Measurements from ENCODE around the gene MEFV.

MEFV gene

DNA sequence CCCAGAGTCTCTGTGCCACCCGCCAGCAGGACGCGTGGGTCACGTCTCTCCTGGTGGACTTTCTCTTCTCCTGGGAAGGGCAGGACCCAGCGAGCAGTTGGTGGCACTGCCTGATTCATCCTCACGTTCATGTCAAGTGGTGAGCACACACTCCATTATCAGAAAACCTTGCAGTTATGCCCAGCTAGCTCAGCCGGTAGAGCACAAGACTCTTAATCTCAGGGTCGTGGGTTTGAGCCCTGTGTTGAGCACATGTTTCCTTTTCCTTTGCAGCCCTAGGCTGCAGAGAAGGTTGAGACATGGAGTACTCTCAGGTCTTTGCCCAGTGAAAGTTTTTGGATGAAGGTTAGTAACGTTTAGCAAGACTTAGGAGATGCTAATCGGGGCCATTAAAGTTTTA, 60.5 kb downstream of the MEFV start:
- H3K27me3 ChIP-seq (replicated peaks in 2 of 5; ENCODE audit: control insufficient read depth in 4 of 5, insufficient read depth in 5 of 5, low read length in 4 of 5) = peaks cover 3 to 82% (median 26%) of the 10 kb centered on the region in 5 experiments
- ChIA-PET CTCF (no interaction called here), POLR2A (interaction anchor here (0.6 kb wide), 1 partner anchor 255 kb away, joined by 3 read pairs; no protein-coding TSS in a partner anchor)
- 72% methylated on average over 8 of the region's 10 CpGs for WGBS (ENCODE audit: insufficient coverage)
- no peaks in the 10 kb centered on the region for H3K36me3 ChIP-seq (ENCODE audit: control insufficient read depth in 4 of 4, insufficient read depth in 4 of 4, low read length in 3 of 4)
- DNase-seq = no peak
- no peak overlapping the region for H3K4me3 ChIP-seq (ENCODE audit: control insufficient read depth in 1 of 7, extremely low read depth in 1 of 7, insufficient read depth in 4 of 7, low read depth in 2 of 7, low read length in 6 of 7)
- peaks cover 3 to 20% (median 15%) of the 10 kb centered on the region in 5 experiments for H3K9me3 ChIP-seq (ENCODE audit: control extremely low read depth in 1 of 5, control insufficient read depth in 4 of 5, insufficient read depth in 2 of 5, low read depth in 1 of 5, low read length in 4 of 5)
- no peak overlapping the region for H3K27ac ChIP-seq (ENCODE audit: insufficient read depth in 1 of 2, low read depth in 1 of 2, low read length in 2 of 2, poor library complexity in 1 of 2, severe bottlenecking in 2 of 2)
- peaks cover 0 to 6% (median 0%) of the 10 kb centered on the region in 4 experiments for H3K4me1 ChIP-seq (ENCODE audit: control extremely low read depth in 1 of 4, control insufficient read depth in 4 of 4, insufficient read depth in 4 of 4, low read length in 3 of 4)

- no peak for DNase-seq
- Histone ChIP-seq H3K36me3 (ENCODE audit: control insufficient read depth in 4 of 4, insufficient read depth in 4 of 4, low read length in 3 of 4) (no peaks in the 10 kb centered on the region), H3K4me3 (ENCODE audit: control insufficient read depth in 1 of 7, extremely low read depth in 1 of 7, insufficient read depth in 4 of 7, low read depth in 2 of 7, low read length in 6 of 7) (no peak overlapping the region), H3K27me3 (replicated peaks in 2 of 5; ENCODE audit: control insufficient read depth in 4 of 5, insufficient read depth in 5 of 5, low read length in 4 of 5) (peaks cover 3 to 89% (median 36%) of the 10 kb centered on the region in 5 experiments), H3K9me3 (ENCODE audit: control extremely low read depth in 1 of 5, control insufficient read depth in 4 of 5, insufficient read depth in 2 of 5, low read depth in 1 of 5, low read length in 4 of 5) (peaks cover 0 to 22% (median 13%) of the 10 kb centered on the region in 5 experiments), H3K27ac (ENCODE audit: insufficient read depth in 1 of 2, low read depth in 1 of 2, low read length in 2 of 2, poor library complexity in 1 of 2, severe bottlenecking in 2 of 2) (no peak overlapping the region), H3K4me1 (ENCODE audit: control extremely low read depth in 1 of 4, control insufficient read depth in 4 of 4, insufficient read depth in 4 of 4, low read length in 3 of 4) (peaks cover 0 to 15% (median 0%) of the 10 kb centered on the region in 4 experiments)
- ChIA-PET CTCF (no interaction called here), POLR2A (no interaction called here)
- 89% methylated on average over 16 of the region's 20 CpGs for WGBS (ENCODE audit: insufficient coverage)
These were observed 61.6 kb downstream of the MEFV start for GRCh38 chr16:3194792-3195191.

DNA sequence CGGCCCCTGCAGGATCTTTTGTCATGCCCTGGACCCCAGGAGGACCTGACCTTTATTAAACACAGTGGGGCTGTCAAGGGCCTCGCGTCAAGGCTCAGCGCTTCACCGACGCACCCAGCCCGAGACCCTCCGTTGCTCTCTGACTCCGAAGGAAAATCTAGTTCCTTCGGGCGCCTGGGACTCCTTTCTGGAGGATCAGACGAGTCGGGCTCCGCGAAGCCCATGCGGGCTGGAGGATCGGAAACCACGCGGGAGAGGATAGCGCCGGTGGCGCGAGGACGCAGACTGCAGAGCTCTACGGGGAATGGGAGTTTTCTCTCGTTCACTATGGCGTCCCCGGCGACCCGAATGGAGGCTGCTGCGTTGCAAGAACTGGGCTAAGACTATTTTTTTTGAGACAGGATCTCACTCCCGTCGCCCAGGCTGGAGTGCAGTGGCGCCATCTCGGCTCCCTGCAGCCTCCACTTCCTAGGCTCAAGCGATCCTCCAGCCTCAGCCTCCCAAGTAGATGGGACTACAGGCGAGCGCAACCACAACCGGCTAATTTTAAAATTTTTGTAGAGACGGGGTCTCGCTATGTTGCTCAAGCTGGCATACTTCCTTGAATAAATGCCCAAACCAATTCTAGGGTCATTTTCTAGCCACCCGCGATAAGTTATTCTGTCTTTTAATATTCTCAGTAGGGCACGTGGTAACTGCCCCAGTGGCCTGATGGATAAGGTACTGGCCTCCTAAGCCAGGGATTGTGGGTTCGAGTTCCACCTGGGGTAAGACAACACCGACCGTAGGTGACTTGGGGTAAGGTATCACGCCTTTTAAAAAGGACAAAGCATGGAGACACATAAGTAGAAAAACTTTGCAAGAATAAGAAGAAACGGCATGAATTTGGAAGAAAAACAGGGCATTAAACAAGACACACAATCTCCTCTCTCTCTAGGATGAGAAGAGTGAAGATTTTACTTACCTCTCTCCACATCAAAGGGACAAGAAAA, 62.9 kb downstream of the MEFV start:
- POLR2A ChIA-PET = no interaction called here

GRCh38 chr16:3192476-3193019, 63.9 kb downstream of the MEFV start:
- Histone ChIP-seq H3K9me3 (ENCODE audit: control extremely low read depth in 1 of 5, control insufficient read depth in 4 of 5, insufficient read depth in 2 of 5, low read depth in 1 of 5, low read length in 4 of 5) (peaks cover 0 to 22% (median 13%) of the 10 kb centered on the region in 5 experiments), H3K27me3 (replicated peaks in 2 of 5; ENCODE audit: control insufficient read depth in 4 of 5, insufficient read depth in 5 of 5, low read length in 4 of 5) (peaks cover 3 to 95% (median 46%) of the 10 kb centered on the region in 5 experiments), H3K36me3 (ENCODE audit: control insufficient read depth in 4 of 4, insufficient read depth in 4 of 4, low read length in 3 of 4) (no peaks in the 10 kb centered on the region), H3K27ac (ENCODE audit: insufficient read depth in 1 of 2, low read depth in 1 of 2, low read length in 2 of 2, poor library complexity in 1 of 2, severe bottlenecking in 2 of 2) (no peak overlapping the region), H3K4me3 (ENCODE audit: control insufficient read depth in 1 of 7, extremely low read depth in 1 of 7, insufficient read depth in 4 of 7, low read depth in 2 of 7, low read length in 6 of 7) (no peak overlapping the region), H3K4me1 (ENCODE audit: control extremely low read depth in 1 of 4, control insufficient read depth in 4 of 4, insufficient read depth in 4 of 4, low read length in 3 of 4) (peaks cover 0 to 33% (median 16%) of the 10 kb centered on the region in 4 experiments)
- POLR2A ChIA-PET = no interaction called here
- WGBS (ENCODE audit: insufficient coverage) = 44% methylated on average over 29 of the region's 36 CpGs
- DNase-seq = no peak
- CTCF ChIA-PET = no interaction called here

More for the DNA sequence above, 62.9 kb downstream of the MEFV start:
- Histone ChIP-seq H3K36me3 (ENCODE audit: control insufficient read depth in 4 of 4, insufficient read depth in 4 of 4, low read length in 3 of 4) (no peaks in the 10 kb centered on the region), H3K4me1 (ENCODE audit: control extremely low read depth in 1 of 4, control insufficient read depth in 4 of 4, insufficient read depth in 4 of 4, low read length in 3 of 4) (peaks cover 0 to 27% (median 12%) of the 10 kb centered on the region in 4 experiments), H3K4me3 (ENCODE audit: control insufficient read depth in 1 of 7, extremely low read depth in 1 of 7, insufficient read depth in 4 of 7, low read depth in 2 of 7, low read length in 6 of 7) (no peak overlapping the region), H3K27ac (ENCODE audit: insufficient read depth in 1 of 2, low read depth in 1 of 2, low read length in 2 of 2, poor library complexity in 1 of 2, severe bottlenecking in 2 of 2) (no peak overlapping the region), H3K27me3 (replicated peaks in 2 of 5; ENCODE audit: control insufficient read depth in 4 of 5, insufficient read depth in 5 of 5, low read length in 4 of 5) (peaks cover 3 to 93% (median 43%) of the 10 kb centered on the region in 5 experiments), H3K9me3 (ENCODE audit: control extremely low read depth in 1 of 5, control insufficient read depth in 4 of 5, insufficient read depth in 2 of 5, low read depth in 1 of 5, low read length in 4 of 5) (peaks cover 0 to 22% (median 13%) of the 10 kb centered on the region in 5 experiments)
- DNase-seq = no peak
- WGBS (ENCODE audit: insufficient coverage) = 73% methylated on average over 48 of the region's 49 CpGs
- CTCF ChIA-PET = no interaction called here

Data from common myeloid progenitor, CD34-positive (primary cell).